CD4-positive, alpha-beta T cell treated with Interleukin-17A for 4 hours (primary cell): ENCODE measurements around the gene PIWIL4.
"Not testable (repeated sequence)": the region's sequence is repeated elsewhere in the genome, so short reads cannot be mapped to it uniquely, and the experiment has no call there.

Experiments
- DNase-seq: peaks from one replicate; pipeline ENCODE4 v3.0.0-alpha.2; 2020; ENCODE audit warnings: mixed read lengths

PIWIL4 gene

DNA sequence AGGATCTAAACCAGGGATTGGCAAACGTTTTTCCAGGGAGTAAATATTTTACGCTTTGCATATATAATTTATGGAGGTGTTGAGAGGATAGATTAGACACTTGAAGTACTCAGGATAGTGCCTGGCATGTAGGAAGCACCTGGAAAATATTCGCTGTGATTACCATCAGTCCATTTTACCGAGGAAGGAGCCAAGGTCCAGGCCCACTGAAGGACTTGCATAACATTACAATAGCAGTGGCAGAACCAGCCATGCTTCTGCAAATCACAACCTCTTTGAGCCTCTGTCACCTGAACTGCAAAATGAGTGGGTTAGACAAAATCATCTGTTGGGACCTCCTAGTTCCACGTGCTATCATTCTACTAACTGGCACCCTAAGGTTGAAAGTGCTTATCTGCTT lies 18.0 kb upstream of the PIWIL4 start:
- DNase-seq: no peak

DNA sequence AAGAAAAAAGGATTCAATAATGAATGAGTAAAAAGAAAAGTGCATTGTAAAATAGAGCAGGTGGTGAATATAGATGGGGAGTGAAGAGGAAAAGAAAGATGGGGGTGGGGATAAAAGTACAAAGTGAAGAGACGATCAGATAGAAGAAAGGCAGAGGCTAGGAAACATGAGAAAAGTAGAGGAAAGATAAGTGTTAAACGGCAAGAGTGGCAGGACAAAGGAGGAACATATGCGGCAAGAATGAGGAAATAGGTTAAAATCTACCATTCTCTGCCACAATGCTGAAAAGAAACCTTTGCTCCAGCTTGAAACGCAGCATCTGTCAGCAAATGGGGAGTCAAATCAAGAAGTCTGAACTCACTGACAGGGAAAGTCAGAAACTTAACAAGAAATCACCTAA lies 16.7 kb upstream of the PIWIL4 start:
- no peak for DNase-seq

DNA sequence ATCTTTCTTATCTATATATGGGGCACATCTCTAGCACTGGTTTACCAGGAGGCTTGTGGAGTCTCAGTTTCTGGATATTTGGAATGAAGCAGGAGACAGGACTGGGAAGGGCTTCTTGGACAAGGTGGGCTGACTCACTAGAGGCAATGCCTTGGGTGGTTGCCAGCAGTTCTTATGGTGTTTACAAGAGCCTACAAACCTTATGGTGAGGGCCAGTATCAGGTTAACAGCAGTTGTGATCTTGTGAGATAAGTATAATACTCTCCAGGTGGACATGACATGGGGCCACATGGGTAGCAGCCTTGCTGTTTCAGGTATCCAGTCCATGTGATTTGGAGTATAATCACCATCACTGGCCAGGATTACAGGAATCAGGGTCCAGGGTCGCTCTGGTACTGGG lies 13.2 kb upstream of the PIWIL4 start:
- no peak for DNase-seq

DNA sequence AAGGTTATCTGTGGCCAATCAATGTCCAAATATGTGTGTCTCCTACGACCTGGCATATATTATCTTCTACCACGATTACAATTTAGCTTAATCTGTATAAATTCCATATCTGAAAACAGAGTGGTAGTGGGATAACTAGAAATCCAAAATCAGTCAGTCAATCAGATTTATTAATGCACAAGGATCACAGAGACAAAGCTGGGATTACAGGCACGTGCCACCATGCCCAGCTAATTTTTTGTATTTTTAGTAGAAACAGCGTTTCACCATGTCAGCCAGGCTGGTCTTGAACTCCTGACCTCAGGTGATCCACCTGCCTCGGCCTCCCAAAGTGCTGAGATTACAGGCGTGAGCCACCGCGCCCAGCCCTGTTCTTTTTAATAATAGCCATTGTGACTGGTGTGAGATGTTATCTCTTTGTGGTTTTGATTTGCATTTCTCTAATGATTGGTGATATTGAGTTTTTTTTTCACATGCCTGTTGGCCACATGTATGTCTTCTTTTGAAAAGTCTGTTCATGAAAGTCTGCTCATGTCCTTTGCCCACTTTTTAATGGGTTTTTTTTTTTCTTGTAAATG lies 11.3 kb upstream of the PIWIL4 start:
- DNase-seq: not testable (repeated sequence)

DNA sequence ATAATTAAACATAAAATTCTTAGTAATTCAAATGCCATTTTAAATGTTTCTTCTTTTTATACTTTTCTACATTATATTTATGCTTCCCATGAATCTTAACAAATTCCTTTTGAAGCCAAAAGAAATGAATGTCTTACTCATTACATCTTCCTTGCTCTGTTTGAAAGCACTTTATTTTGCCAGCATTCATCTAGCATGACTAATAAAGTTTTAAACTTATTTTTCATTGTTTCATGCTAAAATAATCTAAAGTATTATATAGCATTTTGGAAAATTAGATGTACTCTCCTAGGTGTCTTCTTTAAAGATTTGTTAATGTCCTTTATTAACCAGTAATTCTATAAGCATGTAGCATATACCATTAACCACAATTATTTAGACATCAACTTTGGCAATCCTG lies 9.7 kb upstream of the PIWIL4 start:
- DNase-seq: no peak

DNA sequence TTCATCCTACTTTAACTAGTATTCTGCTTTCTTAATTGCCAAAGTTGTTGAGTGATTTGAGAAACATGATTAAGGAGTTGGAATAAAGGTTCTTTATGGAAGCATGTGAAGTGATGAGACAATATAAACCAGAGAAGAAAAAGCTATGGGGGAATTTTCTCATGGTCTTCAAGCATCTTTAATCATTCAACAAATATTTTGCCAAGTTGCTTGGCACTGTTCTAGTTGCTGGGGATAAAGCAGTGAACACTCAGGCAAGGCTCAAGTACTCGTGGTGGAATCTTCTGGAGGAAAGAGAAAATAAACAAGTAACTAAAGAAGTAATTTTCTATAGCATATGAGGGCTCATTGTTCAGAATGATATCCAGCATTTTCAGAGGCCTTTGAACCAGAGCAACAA lies 9.2 kb upstream of the PIWIL4 start:
- no peak for DNase-seq

DNA sequence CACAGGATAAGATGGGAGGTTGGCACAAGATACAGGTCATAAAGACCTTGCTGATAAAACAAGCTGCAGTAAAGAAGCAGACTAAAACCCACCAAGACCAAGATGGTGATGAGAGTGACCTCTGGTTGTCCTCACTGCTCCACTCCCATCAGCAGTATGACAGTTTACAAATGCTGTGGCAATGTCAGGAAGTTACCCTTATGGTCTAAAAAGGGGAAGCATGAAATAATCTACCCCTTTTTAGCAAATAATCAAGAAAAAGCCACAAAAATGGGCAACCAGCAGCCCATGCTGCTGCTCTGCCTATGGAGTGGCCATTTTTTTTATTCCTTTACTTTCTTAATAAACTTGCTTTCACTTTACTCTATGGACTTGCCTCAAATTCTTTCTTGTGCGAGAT lies 8.7 kb upstream of the PIWIL4 start:
- DNase-seq: no peak

DNA sequence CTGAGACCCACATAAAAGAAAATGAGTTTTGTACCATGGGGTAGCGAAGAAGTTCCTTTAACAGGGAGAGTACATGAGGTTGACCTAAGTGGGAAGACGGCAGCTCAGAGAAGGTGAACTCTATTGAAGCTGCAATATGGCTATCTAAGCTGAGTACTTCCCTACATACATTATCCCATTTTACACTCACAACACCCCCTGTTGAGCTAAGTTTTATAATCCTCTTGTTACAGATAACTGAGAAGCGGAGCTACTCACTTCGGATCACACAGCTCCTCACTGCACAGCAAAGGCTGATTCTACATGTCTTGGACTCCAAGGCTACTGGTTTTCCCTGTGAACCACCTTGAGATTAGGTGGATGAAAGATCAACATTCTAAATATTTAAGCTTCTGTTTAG lies 8.2 kb upstream of the PIWIL4 start:
- DNase-seq: no peak

DNA sequence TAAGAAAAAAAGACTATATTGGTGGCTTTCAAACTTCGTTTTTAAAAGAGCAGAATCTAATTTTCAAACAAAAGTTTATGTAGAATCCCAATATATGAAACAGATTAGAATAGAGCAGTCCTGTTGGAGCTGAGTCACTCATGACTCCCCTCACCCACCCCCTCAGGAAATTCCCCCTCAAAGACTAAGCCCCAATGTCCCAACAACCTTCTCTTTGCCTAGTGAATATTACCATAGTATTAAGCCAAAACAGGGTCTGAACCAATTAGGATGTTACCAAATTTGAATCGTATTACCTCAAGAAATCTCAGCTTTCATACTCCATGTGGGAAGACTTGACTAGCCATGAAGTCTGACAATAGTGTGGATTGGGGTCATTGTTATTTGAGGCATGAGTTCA lies 7.8 kb upstream of the PIWIL4 start:
- no peak for DNase-seq

DNA sequence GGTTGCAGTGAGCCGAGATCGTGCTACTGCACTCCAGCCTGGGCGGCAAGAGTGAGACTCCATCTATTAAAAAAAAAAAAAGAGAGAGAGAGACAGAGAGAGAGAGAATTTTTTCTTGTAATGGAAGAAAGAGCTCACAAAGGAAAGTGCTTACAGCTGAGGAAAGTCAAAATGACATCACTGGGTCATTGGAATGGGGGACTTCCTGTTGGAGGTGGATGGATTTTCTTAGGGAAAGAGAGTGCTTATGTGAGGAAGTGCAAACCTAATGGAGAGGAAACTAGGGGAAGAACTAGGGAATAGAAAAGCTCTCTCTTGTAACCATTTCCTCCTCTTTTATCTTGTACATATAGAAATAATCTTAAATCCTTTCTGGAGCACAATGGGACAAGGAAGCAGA lies 6.3 kb upstream of the PIWIL4 start:
- no peak for DNase-seq

DNA sequence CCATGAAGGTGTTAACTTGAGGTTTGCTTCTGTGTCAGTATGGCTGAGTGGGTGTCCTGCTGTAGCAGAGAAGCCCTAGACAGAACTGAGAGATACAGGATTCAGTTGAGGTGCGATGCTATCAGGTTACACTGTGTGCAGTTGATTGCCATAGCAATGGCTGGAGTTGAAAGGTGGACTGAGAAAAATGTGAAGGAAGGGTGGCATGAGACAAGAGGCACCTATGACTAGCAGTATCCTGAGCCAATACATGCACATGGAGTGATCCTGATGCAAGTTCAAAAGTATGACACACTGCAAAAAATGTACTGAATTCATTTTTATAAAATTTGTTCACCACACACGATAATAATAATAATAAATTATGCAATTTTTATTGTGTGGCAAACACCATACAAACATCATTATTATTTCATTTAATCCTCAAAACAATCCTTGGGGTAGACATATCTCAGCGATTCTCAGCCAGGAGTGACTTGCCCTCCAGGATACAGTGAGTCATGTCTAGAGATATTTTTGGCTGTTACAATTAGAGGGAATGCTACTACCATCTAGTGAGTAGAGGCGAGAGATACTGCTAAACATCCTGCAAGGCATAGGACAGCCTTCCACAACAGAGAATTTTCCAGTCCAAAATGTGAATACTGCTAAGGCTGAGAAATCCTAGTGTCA lies 3.9 kb upstream of the PIWIL4 start:
- DNase-seq: no peak

DNA sequence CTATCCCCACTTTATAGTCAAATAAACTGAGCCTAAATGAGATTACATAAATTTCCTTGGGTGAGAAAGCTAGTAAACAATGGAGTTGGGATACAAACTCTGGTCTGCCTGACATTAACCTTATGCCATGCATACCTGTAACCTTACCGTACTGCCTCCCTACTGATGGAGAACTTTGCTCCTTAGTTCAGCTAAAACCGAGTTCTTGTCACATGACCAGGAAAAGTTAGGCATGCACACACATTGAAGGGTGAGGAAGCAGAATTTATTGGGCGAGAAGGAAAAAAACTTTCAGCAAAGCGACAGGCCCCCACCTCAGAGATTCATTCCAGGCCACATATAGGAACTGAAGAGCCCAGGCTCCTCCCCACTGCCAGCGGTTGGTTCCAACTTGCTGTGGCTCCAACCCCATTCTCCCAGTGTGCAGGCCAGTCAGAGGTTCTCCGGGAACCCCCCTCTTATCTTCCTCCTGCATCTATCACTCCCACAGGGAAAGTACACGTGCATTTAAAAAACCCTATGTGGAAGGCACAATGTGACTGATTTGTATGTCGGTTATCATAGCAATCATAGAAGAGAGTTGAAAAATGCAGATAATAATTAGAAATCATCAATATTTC lies 3.2 kb upstream of the PIWIL4 start:
- no peak for DNase-seq

DNA sequence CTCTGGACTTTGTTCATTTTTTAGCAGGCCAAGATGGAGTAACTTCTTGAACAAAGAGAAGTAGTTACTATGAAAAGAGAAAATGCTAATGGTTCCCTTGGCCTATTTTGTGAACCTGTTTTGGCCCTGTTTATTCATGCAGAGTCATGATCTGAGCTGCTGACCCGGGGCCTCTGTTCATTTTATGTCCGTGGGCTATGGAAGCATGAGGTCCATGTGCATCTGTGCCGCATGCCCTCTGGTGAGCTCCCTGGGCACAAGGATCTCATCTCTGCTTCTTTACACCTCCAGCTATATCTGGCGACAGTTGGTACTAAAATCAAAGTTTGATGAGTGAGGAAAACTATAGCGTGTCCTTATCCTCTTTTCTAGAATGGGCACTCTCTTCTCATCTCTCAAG lies 1.0 kb downstream of the PIWIL4 start:
- DNase-seq: no peak

DNA sequence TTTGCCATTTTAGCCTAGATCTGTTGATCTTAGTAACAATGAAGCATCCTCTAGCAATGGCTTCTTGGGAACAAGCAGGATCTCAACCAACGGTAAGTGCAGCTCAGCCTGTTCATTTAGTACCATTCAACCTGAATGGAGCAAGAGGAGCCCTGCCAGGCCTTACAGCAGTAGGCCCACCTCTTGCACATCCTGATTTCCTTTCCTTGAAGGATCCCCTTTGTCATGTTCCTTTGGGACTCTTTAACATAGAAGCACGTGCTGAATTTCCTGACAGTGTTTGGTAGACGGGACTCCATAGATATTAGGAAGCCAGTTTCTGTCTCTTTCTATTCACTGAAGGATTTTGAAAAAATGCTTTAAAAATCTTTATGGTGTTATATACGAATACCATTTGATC lies 1.5 kb downstream of the PIWIL4 start:
- no peak for DNase-seq

DNA sequence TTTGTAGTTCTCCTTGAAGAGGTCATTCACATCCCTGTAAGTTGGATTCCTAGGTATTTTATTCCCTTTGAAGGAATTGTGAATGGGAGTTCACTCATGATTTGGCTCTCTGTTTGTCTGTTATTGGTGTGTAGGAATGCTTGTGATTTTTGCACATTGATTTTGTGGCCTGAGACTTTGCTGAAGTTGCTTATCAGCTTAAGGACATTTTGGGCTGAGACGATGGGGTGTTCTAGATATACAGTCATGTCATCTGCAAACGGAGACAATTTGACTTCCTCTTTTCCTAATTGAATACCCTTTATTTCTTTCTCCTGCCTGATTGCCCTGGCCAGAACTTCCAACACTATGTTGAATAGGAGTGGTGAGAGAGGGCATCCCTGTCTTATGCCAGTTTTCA lies 5.8 kb downstream of the PIWIL4 start:
- DNase-seq: not testable (repeated sequence)

DNA sequence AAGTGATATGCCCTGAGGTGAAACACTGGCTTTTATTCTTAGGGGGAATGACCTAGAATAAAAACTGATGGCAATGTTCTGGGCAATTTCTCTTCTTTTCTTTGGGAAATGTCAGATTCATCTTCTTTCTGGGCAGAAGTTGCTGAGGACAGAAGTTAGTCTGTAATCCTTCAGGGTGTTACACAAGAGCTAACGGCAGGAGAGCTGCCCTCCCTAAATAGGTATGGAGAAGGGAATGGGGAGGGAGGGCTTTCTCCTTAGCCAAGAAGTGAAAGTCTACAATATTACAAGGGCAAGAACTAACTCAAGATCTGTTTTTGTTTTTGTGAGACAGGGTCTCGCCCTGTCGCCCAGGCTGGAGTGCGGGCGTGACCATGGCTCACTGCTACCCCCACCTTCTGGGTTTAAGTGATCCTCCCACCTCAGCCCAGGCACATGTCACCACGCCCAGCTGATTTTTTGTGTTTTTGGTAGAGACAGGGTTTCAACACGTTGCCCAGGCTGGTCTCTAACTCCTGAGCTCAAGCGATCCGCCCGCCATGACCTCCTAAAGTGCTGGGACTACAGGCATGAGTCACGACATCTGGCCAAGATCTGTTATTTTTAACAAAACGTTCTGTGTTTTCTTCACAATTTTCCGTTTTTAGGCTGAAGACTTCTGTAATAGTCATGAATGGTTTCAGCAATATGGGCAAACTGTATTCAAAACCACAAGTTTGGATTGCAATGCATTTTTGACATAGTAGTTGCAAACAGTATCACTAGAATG lies 7.2 kb downstream of the PIWIL4 start:
- no peak for DNase-seq

DNA sequence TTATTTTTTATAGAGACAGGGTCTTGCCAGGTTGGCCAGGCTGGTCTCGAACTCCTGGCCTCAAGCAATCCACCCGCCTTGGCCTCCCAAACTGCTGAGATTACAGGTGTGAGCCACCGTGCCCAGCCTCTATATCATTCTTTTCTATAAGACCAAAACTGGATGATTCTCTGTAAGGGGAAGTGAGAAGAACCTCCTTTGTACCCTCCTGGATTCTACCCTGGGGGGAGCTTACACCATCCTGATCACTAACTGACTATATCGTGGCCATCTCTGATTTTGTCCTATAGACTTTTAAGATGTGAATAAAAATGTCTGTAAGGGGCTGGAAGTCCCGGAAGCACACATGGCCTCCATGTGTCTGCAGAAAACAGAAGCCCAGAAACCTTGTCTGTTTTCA lies 9.1 kb downstream of the PIWIL4 start:
- no peak for DNase-seq

DNA sequence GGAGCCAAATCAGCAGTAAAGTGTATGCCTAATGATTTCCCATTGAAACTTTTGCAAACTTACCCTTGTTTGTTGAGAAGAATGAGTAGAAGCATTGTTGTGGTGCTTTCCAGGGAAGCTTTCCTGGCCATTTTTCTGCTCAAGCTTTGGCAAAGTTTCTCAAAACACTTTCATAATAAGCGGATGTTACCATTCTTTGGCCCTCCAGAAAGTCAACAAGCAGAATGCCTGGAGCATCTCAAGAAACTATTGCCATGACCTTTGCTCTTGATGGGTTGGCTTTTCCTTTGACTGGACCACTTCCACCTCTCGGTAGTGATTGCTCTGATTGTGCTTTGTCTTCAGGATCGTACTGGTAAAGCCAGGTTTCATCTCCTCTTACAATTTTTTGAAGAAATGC lies 10.7 kb downstream of the PIWIL4 start:
- no peak for DNase-seq

DNA sequence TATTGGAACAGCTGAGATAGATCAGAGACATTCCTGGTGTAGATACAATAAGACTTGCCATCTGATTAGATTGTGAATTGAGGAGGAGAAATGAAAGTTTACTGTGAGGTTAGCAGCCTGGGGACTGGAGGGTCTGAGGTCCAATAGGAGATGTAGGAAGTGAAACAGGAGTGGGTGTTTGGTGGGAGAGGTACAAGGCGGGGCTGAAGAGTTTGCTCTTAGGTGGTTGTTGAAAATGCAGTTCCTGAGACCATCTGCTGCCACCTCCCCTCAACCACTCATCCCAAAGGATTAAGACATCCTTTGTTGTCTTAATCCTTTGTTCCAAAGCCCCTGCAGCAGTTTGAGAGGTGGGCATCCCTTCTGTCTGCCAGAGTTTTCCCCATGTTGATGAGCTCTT lies 14.8 kb downstream of the PIWIL4 start:
- DNase-seq: no peak

DNA sequence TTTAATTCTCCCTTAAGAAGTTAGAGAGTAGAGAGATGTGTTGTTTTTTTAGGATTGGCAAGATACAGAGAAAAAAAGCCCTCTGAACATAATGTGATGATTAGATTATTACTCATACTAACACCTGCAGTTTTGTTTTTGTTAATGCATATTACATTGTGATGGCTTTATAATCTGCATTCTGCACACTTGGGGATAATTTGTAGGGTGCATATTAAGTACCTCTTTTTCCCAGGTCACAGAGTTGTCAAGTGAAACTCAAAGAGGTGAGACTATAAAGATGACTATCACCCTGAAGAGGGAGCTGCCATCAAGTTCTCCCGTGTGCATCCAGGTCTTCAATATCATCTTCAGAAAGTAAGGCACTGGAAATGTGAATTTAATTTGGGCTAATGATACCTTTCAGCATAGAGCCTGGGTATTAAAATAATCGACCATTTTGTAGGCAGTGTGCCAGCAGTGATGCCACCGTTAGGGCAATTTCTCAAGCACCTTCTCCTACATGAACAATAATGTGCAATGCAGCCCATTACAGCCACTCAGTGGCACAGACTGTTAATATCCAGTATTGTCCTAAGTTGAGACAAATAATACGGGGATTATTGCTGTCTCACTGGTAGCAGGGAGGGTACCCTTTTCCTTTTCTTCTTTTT lies 16.2 kb downstream of the PIWIL4 start:
- DNase-seq: no peak

DNA sequence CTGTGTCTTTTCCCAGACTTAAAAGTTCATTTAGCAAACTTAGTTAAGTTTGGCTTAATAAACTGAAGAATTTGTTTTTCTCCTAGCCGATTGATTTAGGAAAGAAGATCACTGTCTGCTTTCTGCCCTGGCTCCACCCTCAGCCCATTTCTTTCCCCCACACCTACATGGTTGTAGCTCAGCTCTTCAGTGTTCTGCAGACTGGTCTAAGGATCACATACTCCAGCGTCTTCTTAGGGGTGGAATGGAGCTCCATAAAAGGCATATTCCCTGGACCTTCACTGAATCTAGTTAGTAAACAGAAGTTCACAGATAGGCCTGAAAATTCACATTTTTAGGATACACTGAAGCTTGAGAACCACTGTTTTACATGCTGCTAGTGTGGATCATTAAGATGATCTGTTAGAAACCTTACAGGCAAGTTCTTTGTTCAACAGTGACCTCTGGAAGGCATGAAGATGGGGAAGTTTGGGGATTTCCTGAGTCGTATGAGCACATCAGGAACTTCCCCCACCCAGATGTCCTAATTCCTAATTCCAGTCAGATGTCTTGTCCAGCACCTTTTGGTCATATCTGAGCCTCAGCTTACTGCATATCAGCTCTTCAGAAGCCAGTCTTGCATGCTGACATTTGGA lies 16.8 kb downstream of the PIWIL4 start:
- no peak for DNase-seq

DNA sequence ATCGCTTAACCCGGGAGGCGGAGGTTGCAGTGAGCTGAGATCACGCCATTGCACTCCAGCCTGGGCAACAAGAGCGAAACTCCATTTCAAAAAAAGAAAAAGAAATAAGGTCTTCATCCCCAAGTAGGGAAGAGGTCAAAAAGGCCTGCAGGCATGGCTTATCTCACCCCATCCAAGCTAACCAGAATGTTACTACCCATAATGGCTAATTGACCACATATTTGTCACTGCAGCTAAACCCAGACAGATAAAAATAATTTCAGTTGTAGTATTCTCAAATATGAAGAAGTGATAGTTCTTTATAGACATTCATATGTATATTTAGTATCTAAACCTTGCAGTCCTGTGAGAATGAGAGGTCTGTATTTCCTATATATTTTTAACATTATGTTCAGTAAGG lies 17.8 kb downstream of the PIWIL4 start:
- no peak for DNase-seq

DNA sequence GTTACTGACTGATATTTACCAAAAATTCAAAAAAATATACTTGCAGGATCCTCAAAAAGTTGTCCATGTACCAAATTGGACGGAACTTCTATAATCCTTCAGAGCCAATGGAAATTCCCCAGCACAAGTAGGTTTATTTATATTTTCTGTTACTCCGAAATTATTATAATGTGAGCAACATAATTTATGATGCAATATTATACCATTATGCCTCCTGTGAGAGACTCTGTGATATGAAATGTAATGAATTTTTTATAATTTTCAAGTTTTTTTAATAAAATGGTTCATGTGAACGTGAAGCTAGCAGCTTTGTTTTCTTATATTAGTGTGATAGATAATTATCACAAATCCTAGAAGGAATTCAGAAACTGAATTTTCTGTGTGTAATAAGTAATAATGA lies 18.2 kb downstream of the PIWIL4 start:
- DNase-seq: no peak
